ENCODE results near the gene KRT23. TPM values are rescaled to one million over a fixed set of nuclear protein-coding genes. Genes with fewer than 3 reads are reported as not detected.

KRT23 gene
- total RNA-seq, 1 donor from 2014 or later, result 1.2 TPM

Other genes starting within 250 kb of the KRT23 start
- gene KRT24, start 233.9 kb downstream of the KRT23 start, total RNA-seq, result not detected in 2 replicates
- gene KRT25, start 182.3 kb downstream of the KRT23 start, total RNA-seq, result not detected in 2 replicates
- gene KRT26, start 165.4 kb downstream of the KRT23 start, total RNA-seq, result not detected in 2 replicates
- gene KRT27, start 155.1 kb downstream of the KRT23 start, total RNA-seq, result not detected in 2 replicates
- gene KRT28, start 137.7 kb downstream of the KRT23 start, total RNA-seq, result not detected in 2 replicates
- 3.6 and 4.6 TPM in 2 replicates for gene KRT10, start 115.0 kb downstream of the KRT23 start, total RNA-seq
- not detected in 2 replicates for gene KRT12, start 70.4 kb downstream of the KRT23 start, total RNA-seq
- not detected in 2 replicates for gene KRT20, start 52.4 kb downstream of the KRT23 start, total RNA-seq
- not detected in 2 replicates for gene KRT39, start 29.3 kb upstream of the KRT23 start, total RNA-seq
- gene KRT40, start 46.7 kb upstream of the KRT23 start, total RNA-seq, result not detected in 2 replicates
- gene KRTAP3-3, start 56.5 kb upstream of the KRT23 start, total RNA-seq, result not detected in 2 replicates
- not detected in 2 replicates for gene KRTAP3-2, start 62.3 kb upstream of the KRT23 start, total RNA-seq
- gene KRTAP3-1, start 71.5 kb upstream of the KRT23 start, total RNA-seq, result not detected in 2 replicates
- gene KRTAP1-5, start 89.6 kb upstream of the KRT23 start, total RNA-seq, result not detected in 2 replicates
- gene KRTAP1-4, start 92.5 kb upstream of the KRT23 start, total RNA-seq, result not detected in 2 replicates
- not detected in 2 replicates for gene KRTAP1-3, start 97.2 kb upstream of the KRT23 start, total RNA-seq
- 0.25 and 0.35 TPM in 2 replicates for gene KRTAP1-1, start 103.8 kb upstream of the KRT23 start, total RNA-seq
- not detected in 2 replicates for gene KRTAP2-1, start 109.7 kb upstream of the KRT23 start, total RNA-seq
- gene KRTAP2-2, start 117.6 kb upstream of the KRT23 start, total RNA-seq, result 0.15 TPM in 1 of 2 replicates, not detected in the other
- 0.55 and 5.9 TPM in 2 replicates for gene KRTAP2-3, start 122.5 kb upstream of the KRT23 start, total RNA-seq
- not detected in 2 replicates for gene KRTAP2-4, start 128.2 kb upstream of the KRT23 start, total RNA-seq
- gene KRTAP4-7, start 146.5 kb upstream of the KRT23 start, total RNA-seq, result not detected in 2 replicates
- not detected in 2 replicates for gene KRTAP4-8, start 160.5 kb upstream of the KRT23 start, total RNA-seq
- not detected in 2 replicates for gene KRTAP4-16, start 164.6 kb upstream of the KRT23 start, total RNA-seq
- not detected in 2 replicates for gene KRTAP4-9, start 167.7 kb upstream of the KRT23 start, total RNA-seq
- gene KRTAP4-11, start 180.7 kb upstream of the KRT23 start, total RNA-seq, result not detected in 2 replicates
- gene KRTAP4-12, start 186.5 kb upstream of the KRT23 start, total RNA-seq, result not detected in 2 replicates
- gene KRTAP4-6, start 202.9 kb upstream of the KRT23 start, total RNA-seq, result not detected in 2 replicates
- not detected in 2 replicates for gene KRTAP4-5, start 212.2 kb upstream of the KRT23 start, total RNA-seq
- gene KRTAP4-4, start 223.1 kb upstream of the KRT23 start, total RNA-seq, result not detected in 2 replicates
- not detected in 2 replicates for gene KRTAP4-3, start 230.6 kb upstream of the KRT23 start, total RNA-seq
- gene KRTAP4-2, start 240.6 kb upstream of the KRT23 start, total RNA-seq, result not detected in 2 replicates
- not detected in 2 replicates for gene KRTAP4-1, start 247.3 kb upstream of the KRT23 start, total RNA-seq